NCI-H1048 (cell line): ENCODE data around the gene TRIM14.

Experiments
- DNase-seq: peaks from one replicate; lab custom pipeline; 2025; lab: John Stamatoyannopoulos, UW

TRIM14 gene

GRCh38 chr9:98118640-98119601, at the start of gene TRIM14:
TRIM14 (minus strand) TSS chr9:98119222; CDS start chr9:98119188, 34 bp downstream.
- peak; percentile 64 for DNase-seq

GRCh38 chr9:98168153-98168780, 49.2 kb upstream of the TRIM14 start:
- no peak for DNase-seq

GRCh38 chr9:98164912-98165311, 45.9 kb upstream of the TRIM14 start:
- no peak for DNase-seq

GRCh38 chr9:98162613-98163012, 43.6 kb upstream of the TRIM14 start:
- DNase-seq = no peak

- DNase-seq = no peak
These were observed 42.8 kb upstream of the TRIM14 start for GRCh38 chr9:98161851-98162250.

GRCh38 chr9:98159790-98160189, 40.8 kb upstream of the TRIM14 start:
- DNase-seq = no peak

- DNase-seq = no peak
These were observed 40.3 kb upstream of the TRIM14 start for GRCh38 chr9:98159301-98159700.

- DNase-seq = no peak
These were observed 39.2 kb upstream of the TRIM14 start for GRCh38 chr9:98158071-98158831.

- no peak for DNase-seq
These were observed 38.4 kb upstream of the TRIM14 start for GRCh38 chr9:98157372-98157771.

- DNase-seq = no peak
These were observed 35.7 kb upstream of the TRIM14 start for GRCh38 chr9:98154678-98155077.

- DNase-seq = no peak
These were observed 33.5 kb upstream of the TRIM14 start for GRCh38 chr9:98152526-98152925.

GRCh38 chr9:98150721-98151120, 31.7 kb upstream of the TRIM14 start:
- DNase-seq = no peak

GRCh38 chr9:98150164-98150563, 31.1 kb upstream of the TRIM14 start:
- no peak for DNase-seq

GRCh38 chr9:98149422-98149821, 30.4 kb upstream of the TRIM14 start:
- DNase-seq = no peak

GRCh38 chr9:98148486-98148885, 29.5 kb upstream of the TRIM14 start:
- DNase-seq = no peak

GRCh38 chr9:98147582-98147981, 28.6 kb upstream of the TRIM14 start:
- no peak for DNase-seq

GRCh38 chr9:98146101-98146991, 27.3 kb upstream of the TRIM14 start:
- DNase-seq = no peak

GRCh38 chr9:98144631-98145030, 25.6 kb upstream of the TRIM14 start:
- no peak for DNase-seq

- no peak for DNase-seq
These were observed 25.1 kb upstream of the TRIM14 start for GRCh38 chr9:98144076-98144475.

GRCh38 chr9:98142925-98143481, 24.0 kb upstream of the TRIM14 start:
- no peak for DNase-seq
